AG04449 (cell line): Measurements from ENCODE around the gene C19orf67.
A peak's percentile ranks its signal among the peaks of the same experiment; 100 is the strongest.
"Not testable (repeated sequence)": the region's sequence is repeated elsewhere in the genome, so short reads cannot be mapped to it uniquely, and the experiment has no call there.

Source experiments
- CTCF ChIA-PET: fragments of 350-600 bp; formaldehyde crosslinking; extraction: SDS; loops from one replicate; lab custom pipeline; 2021; ENCODE audit warnings: antibody characterized with exemption; lab: Yijun Ruan, JAX
- POLR2A ChIA-PET: fragments of 400-600, 350-600 bp; formaldehyde crosslinking; extraction: SDS; loops from one replicate; lab custom pipeline; 2020; ENCODE audit warnings: antibody characterized with exemption, inconsistent platforms; lab: Yijun Ruan, JAX
- DNase-seq: peaks from one replicate; pipeline ENCODE4 v3.0.0-alpha.2; 2010; ENCODE audit warnings: low read depth, low spot score
- H3K4me3 ChIP-seq: 2 replicates; pipeline ENCODE4 v1.5.1; 2011; ENCODE audit warnings: low read depth, mild to moderate bottlenecking, control low read depth, low read length
- CTCF ChIP-seq: IDR thresholded peaks from one replicate; pipeline ENCODE4 v1.5.1; 2011; ENCODE audit warnings: mild to moderate bottlenecking, moderate library complexity, low read length, control low read depth, inconsistent platforms; ENCODE audit not compliant: insufficient read depth; ENCODE audit errors: missing control alignments

The C19orf67 gene

GRCh38 chr19:14050512-14050911 lies 35.1 kb downstream of the C19orf67 start:
- ChIA-PET POLR2A (no interaction called here), CTCF (interaction anchor here (1.7 to 11.1 kb wide), 4 partner anchors 8 to 170 kb away, joined by 5 to 106 read pairs (median 20); partner anchors contain the start of gene PALM3)
- no peak for DNase-seq
- no peak for TF ChIP-seq CTCF
- H3K4me3 ChIP-seq: no peak overlapping the region

- no peak for DNase-seq
- no peak overlapping the region for H3K4me3 ChIP-seq
- peak; percentile 67 for TF ChIP-seq CTCF
- POLR2A ChIA-PET: no interaction called here
- CTCF ChIA-PET: interaction anchor here (0.7 to 11.1 kb wide), 10 partner anchors 8 to 167 kb away, joined by 3 to 106 read pairs (median 4); partner anchors contain the start of genes IL27RA and PALM3
Measured at GRCh38 chr19:14048443-14049153, 37.0 kb downstream of the C19orf67 start.

GRCh38 chr19:14047866-14048265 lies 37.7 kb downstream of the C19orf67 start:
- DNase-seq, POLR2A ChIA-PET, H3K4me3 ChIP-seq: not testable (repeated sequence)
- CTCF ChIA-PET: interaction anchor here (0.9 to 11.1 kb wide), 6 partner anchors 11 to 144 kb away, joined by 3 to 106 read pairs (median 4); partner anchors contain the start of genes IL27RA and PALM3

- POLR2A ChIA-PET, DNase-seq, H3K4me3 ChIP-seq: not testable (repeated sequence)
- CTCF ChIA-PET: interaction anchor here (0.7 to 11.1 kb wide), 13 partner anchors 9 to 167 kb away, joined by 3 to 106 read pairs (median 6); partner anchors contain the start of genes ASF1B, IL27RA, MISP3 and PALM3
- TF ChIP-seq CTCF: peak; percentile 60
Measured at GRCh38 chr19:14042659-14043608, 42.6 kb downstream of the C19orf67 start.

GRCh38 chr19:14039181-14039580 lies 46.4 kb downstream of the C19orf67 start:
- CTCF ChIA-PET: interaction anchor here (0.9 to 2.3 kb wide), 4 partner anchors 7 to 34 kb away, joined by 3 to 7 read pairs (median 5); partner anchors contain the start of genes IL27RA and MISP3
- H3K4me3 ChIP-seq: no peak overlapping the region
- POLR2A ChIA-PET: no interaction called here
- no peak for DNase-seq
- no peak for TF ChIP-seq CTCF

- ChIA-PET POLR2A (no interaction called here), CTCF (interaction anchor here (1.0 to 2.2 kb wide), 3 partner anchors 12 to 14 kb away, joined by 3 to 11 read pairs (median 4); no protein-coding TSS in a partner anchor)
- TF ChIP-seq CTCF: no peak
- no peak for DNase-seq
- H3K4me3 ChIP-seq: no peak overlapping the region
Measured at GRCh38 chr19:14035706-14036105, 49.9 kb downstream of the C19orf67 start.

GRCh38 chr19:14035159-14035558 lies 50.4 kb downstream of the C19orf67 start:
- CTCF ChIA-PET: interaction anchor here (0.7 to 1.0 kb wide), 2 partner anchors 13 to 30 kb away, joined by 3 read pairs; no protein-coding TSS in a partner anchor
- POLR2A ChIA-PET, DNase-seq, H3K4me3 ChIP-seq: not testable (repeated sequence)
